B cell (primary cell): ENCODE results near the gene LCN10.

Source experiments
- CTCF ChIP-seq: fragments of 200-600 bp; IDR thresholded peaks from one replicate; pipeline ENCODE4 v1.8.0; 2022; ENCODE audit warnings: antibody characterized with exemption, mild to moderate bottlenecking
- EZH2 ChIP-seq: IDR thresholded peaks from 2 replicates; pipeline ENCODE4 v1.6.1; 2012; ENCODE audit warnings: borderline replicate concordance, low read depth, mild to moderate bottlenecking, moderate library complexity, low read length; ENCODE audit not compliant: insufficient read depth, poor library complexity, severe bottlenecking

DNA sequence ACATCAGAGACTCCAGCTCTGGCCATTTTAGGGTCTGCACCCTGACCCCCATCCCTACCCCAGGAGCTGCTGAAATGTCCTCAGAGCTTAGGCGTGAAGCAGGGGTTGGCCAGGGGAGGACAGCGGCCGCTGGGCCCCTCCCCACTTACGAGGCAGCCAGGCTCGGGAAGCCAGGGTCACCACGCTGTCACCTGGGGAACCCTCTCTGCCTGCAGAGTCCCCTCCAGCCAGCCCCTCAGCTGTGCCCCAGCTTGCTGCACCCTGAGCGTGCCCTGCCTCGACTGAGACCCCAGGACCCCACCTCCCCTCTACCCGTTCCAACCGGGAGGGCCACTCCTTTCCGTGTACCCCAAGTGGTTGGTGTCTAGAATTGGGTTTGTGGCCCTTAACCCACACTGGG, 2.7 kb downstream of the LCN10 start:
- TF ChIP-seq CTCF (no peak), EZH2 (no peak)
